HG02938 (cell line): ENCODE measurements around the gene FAM217B.
A peak's percentile ranks its signal among the peaks of the same experiment; 100 is the strongest.
"Not testable (repeated sequence)": the region's sequence is repeated elsewhere in the genome, so short reads cannot be mapped to it uniquely, and the experiment has no call there.

Experiments used
- ATAC-seq: cut with Tn5 transposase; IDR thresholded peaks from one replicate; pipeline ENCODE4 v1.9.1; 2021; ENCODE audit warnings: mild to moderate bottlenecking, moderate library complexity; ENCODE audit not compliant: unreplicated experiment

The FAM217B gene

GRCh38 chr20:59938221-59938620, 2.0 kb upstream of the FAM217B start:
- no peak for ATAC-seq

- no peak for ATAC-seq
Measured at GRCh38 chr20:59938696-59939051, 1.5 kb upstream of the FAM217B start.

GRCh38 chr20:59939052-59939878, 924 bp upstream of the FAM217B start:
- ATAC-seq, result peak; percentile 1

GRCh38 chr20:59939879-59940128, 385 bp upstream of the FAM217B start:
- peak; percentile 33 for ATAC-seq

GRCh38 chr20:59940956-59941294, 736 bp downstream of the FAM217B start:
- no peak for ATAC-seq

- no peak for ATAC-seq
Measured at GRCh38 chr20:59942245-59942644, 2.1 kb downstream of the FAM217B start.

- no peak for ATAC-seq
Measured at GRCh38 chr20:59944726-59945125, 4.5 kb downstream of the FAM217B start.

- ATAC-seq, result no peak
Measured at GRCh38 chr20:59945175-59945574, 5.0 kb downstream of the FAM217B start.

GRCh38 chr20:59945731-59946130, 5.5 kb downstream of the FAM217B start:
- no peak for ATAC-seq

GRCh38 chr20:59947376-59947775, 7.2 kb downstream of the FAM217B start:
- no peak for ATAC-seq

- no peak for ATAC-seq
Measured at GRCh38 chr20:59948212-59948611, 8.0 kb downstream of the FAM217B start.

- ATAC-seq, result peak; percentile 82
Measured at GRCh38 chr20:59948828-59949720, 8.9 kb downstream of the FAM217B start.

- ATAC-seq, result no peak
Measured at GRCh38 chr20:59949911-59950310, 9.7 kb downstream of the FAM217B start.

GRCh38 chr20:59954718-59955117, 14.5 kb downstream of the FAM217B start:
- ATAC-seq, result no peak

- ATAC-seq, result no peak
Measured at GRCh38 chr20:59955131-59955796, 15.1 kb downstream of the FAM217B start.

GRCh38 chr20:59957568-59957967, 17.4 kb downstream of the FAM217B start:
- not testable (repeated sequence) for ATAC-seq

- ATAC-seq, result no peak
Measured at GRCh38 chr20:59958123-59958522, 17.9 kb downstream of the FAM217B start, which contains the start of gene CDH26. Gene CDH26, plus strand, starts transcription at chr20:59958423. Its CDS starts 304 bp downstream, at chr20:59958727.

- ATAC-seq, result no peak
Measured at GRCh38 chr20:59958626-59959025, 18.4 kb downstream of the FAM217B start.

GRCh38 chr20:59961423-59961822, 21.2 kb downstream of the FAM217B start:
- ATAC-seq, result no peak

GRCh38 chr20:59962155-59962554, 22.0 kb downstream of the FAM217B start:
- no peak for ATAC-seq

- ATAC-seq, result no peak
Measured at GRCh38 chr20:59966428-59966827, 26.2 kb downstream of the FAM217B start.

- ATAC-seq, result no peak
Measured at GRCh38 chr20:59971428-59971827, 31.2 kb downstream of the FAM217B start.
